Effector CD4-positive, alpha-beta T cell (primary cell): ENCODE measurements around the gene H1-8.

Experiments used
- DNase-seq: peaks from one replicate; pipeline ENCODE4 v3.0.0-alpha.2; 2020

H1-8 gene

GRCh38 chr3:129556890-129557547 is 14.0 kb downstream of the H1-8 start:
- no peak for DNase-seq

- DNase-seq: no peak
Observed at GRCh38 chr3:129557548-129557894, 14.5 kb downstream of the H1-8 start.

GRCh38 chr3:129558081-129558771 is 15.3 kb downstream of the H1-8 start:
- DNase-seq: no peak

GRCh38 chr3:129558772-129559564 is 16.0 kb downstream of the H1-8 start:
- DNase-seq: no peak

- DNase-seq: no peak
Observed at GRCh38 chr3:129559565-129560079, 16.6 kb downstream of the H1-8 start.

GRCh38 chr3:129560269-129560787 is 17.4 kb downstream of the H1-8 start:
- DNase-seq: no peak

- no peak for DNase-seq
Observed at GRCh38 chr3:129560911-129561594, 18.1 kb downstream of the H1-8 start.

- DNase-seq: no peak
Observed at GRCh38 chr3:129561619-129562248, 18.8 kb downstream of the H1-8 start.

- DNase-seq: no peak
Observed at GRCh38 chr3:129562803-129563202, 19.8 kb downstream of the H1-8 start.

- no peak for DNase-seq
Observed at GRCh38 chr3:129563332-129563731, 20.4 kb downstream of the H1-8 start.

GRCh38 chr3:129563850-129564535 is 21.0 kb downstream of the H1-8 start:
- DNase-seq: no peak

GRCh38 chr3:129564981-129565644 is 22.1 kb downstream of the H1-8 start:
- no peak for DNase-seq

GRCh38 chr3:129565902-129566301 is 22.9 kb downstream of the H1-8 start:
- no peak for DNase-seq

GRCh38 chr3:129567176-129567705 is 24.3 kb downstream of the H1-8 start:
- DNase-seq: no peak

- DNase-seq: no peak
Observed at GRCh38 chr3:129567939-129568338, 25.0 kb downstream of the H1-8 start.

GRCh38 chr3:129569856-129570255 is 26.9 kb downstream of the H1-8 start:
- DNase-seq: no peak

GRCh38 chr3:129571605-129572547 is 28.9 kb downstream of the H1-8 start:
- no peak for DNase-seq

- no peak for DNase-seq
Observed at GRCh38 chr3:129572603-129573002, 29.6 kb downstream of the H1-8 start.

- no peak for DNase-seq
Observed at GRCh38 chr3:129573493-129573892, 30.5 kb downstream of the H1-8 start.

GRCh38 chr3:129574206-129574605 is 31.2 kb downstream of the H1-8 start:
- DNase-seq: no peak
